ENCODE data around the gene PCTP. TPM values are rescaled to one million over a fixed set of nuclear protein-coding genes. Genes with fewer than 3 reads are reported as not detected.

The PCTP gene
- total RNA-seq, 1 experiment from 2014 or later: 11.3 TPM

- no peaks in the 10 kb centered on the region for H3K36me3 ChIP-seq
- H3K27me3 ChIP-seq: peaks cover 16% of the 10 kb centered on the region
- H3K9me3 ChIP-seq: no peaks in the 10 kb centered on the region
- no peak overlapping the region for H3K4me3 ChIP-seq
- no peak for DNase-seq
Measured at GRCh38 chr17:55722016-55722736, 28.7 kb upstream of the PCTP start.

GRCh38 chr17:55722742-55723487 is 27.9 kb upstream of the PCTP start, which contains the start of gene TMEM100:
Gene TMEM100 (minus strand): TSS chr17:55722864. CDS start chr17:55721070, 1,794 bp downstream.
- H3K27me3 ChIP-seq: peaks cover 16% of the 10 kb centered on the region
- H3K36me3 ChIP-seq: no peaks in the 10 kb centered on the region
- DNase-seq: peak; percentile 39
- no peaks in the 10 kb centered on the region for H3K9me3 ChIP-seq
- peak within 1 kb of the TSS; percentile 5; the same call in 1 of the 2 replicates for H3K4me3 ChIP-seq

- DNase-seq: no peak
- no peak overlapping the region for H3K4me3 ChIP-seq
- H3K9me3 ChIP-seq: no peaks in the 10 kb centered on the region
- H3K36me3 ChIP-seq: no peaks in the 10 kb centered on the region
- peaks cover 14% of the 10 kb centered on the region for H3K27me3 ChIP-seq
Measured at GRCh38 chr17:55723488-55723848, 27.4 kb upstream of the PCTP start.

GRCh38 chr17:55726440-55726839 is 24.4 kb upstream of the PCTP start:
- DNase-seq: peak; percentile 81
- H3K4me3 ChIP-seq: no peak overlapping the region
- peaks cover 5% of the 10 kb centered on the region for H3K27me3 ChIP-seq
- no peaks in the 10 kb centered on the region for H3K9me3 ChIP-seq
- no peaks in the 10 kb centered on the region for H3K36me3 ChIP-seq

GRCh38 chr17:55727275-55727674 is 23.6 kb upstream of the PCTP start:
- H3K36me3 ChIP-seq: no peaks in the 10 kb centered on the region
- DNase-seq: no peak
- no peaks in the 10 kb centered on the region for H3K9me3 ChIP-seq
- peaks cover 5% of the 10 kb centered on the region; the same call in 1 of the 2 replicates for H3K27me3 ChIP-seq
- no peak overlapping the region for H3K4me3 ChIP-seq

- DNase-seq: no peak
- Histone ChIP-seq H3K4me3 (no peak overlapping the region), H3K27me3 (peaks cover 3% of the 10 kb centered on the region; the same call in 1 of the 2 replicates), H3K36me3 (no peaks in the 10 kb centered on the region), H3K9me3 (no peaks in the 10 kb centered on the region)
Measured at GRCh38 chr17:55727920-55728319, 22.9 kb upstream of the PCTP start.

GRCh38 chr17:55728361-55728760 is 22.5 kb upstream of the PCTP start:
- Histone ChIP-seq H3K27me3 (peaks cover 3% of the 10 kb centered on the region; the same call in 1 of the 2 replicates), H3K9me3 (no peaks in the 10 kb centered on the region), H3K4me3 (no peak overlapping the region), H3K36me3 (no peaks in the 10 kb centered on the region)
- no peak for DNase-seq

GRCh38 chr17:55728833-55729232 is 22.0 kb upstream of the PCTP start:
- no peak for DNase-seq
- Histone ChIP-seq H3K9me3 (no peaks in the 10 kb centered on the region), H3K4me3 (no peak overlapping the region), H3K27me3 (no peaks in the 10 kb centered on the region; the same call in 1 of the 2 replicates), H3K36me3 (no peaks in the 10 kb centered on the region)

- Histone ChIP-seq H3K27me3 (no peaks in the 10 kb centered on the region; the same call in 1 of the 2 replicates), H3K9me3 (no peaks in the 10 kb centered on the region)
Measured at GRCh38 chr17:55729484-55729883, 21.4 kb upstream of the PCTP start.

GRCh38 chr17:55730380-55730779 is 20.5 kb upstream of the PCTP start:
- Histone ChIP-seq H3K4me3 (no peak overlapping the region), H3K9me3 (no peaks in the 10 kb centered on the region), H3K36me3 (no peaks in the 10 kb centered on the region), H3K27me3 (no peaks in the 10 kb centered on the region; the same call in 1 of the 2 replicates)
- DNase-seq: no peak

More at GRCh38 chr17:55729484-55729883, 21.4 kb upstream of the PCTP start:
- DNase-seq: no peak
- Histone ChIP-seq H3K36me3 (no peaks in the 10 kb centered on the region), H3K4me3 (no peak overlapping the region)

- Histone ChIP-seq H3K9me3 (no peaks in the 10 kb centered on the region), H3K4me3 (no peak overlapping the region), H3K36me3 (no peaks in the 10 kb centered on the region), H3K27me3 (no peaks in the 10 kb centered on the region; the same call in 1 of the 2 replicates)
- DNase-seq: no peak
Measured at GRCh38 chr17:55730808-55731207, 20.0 kb upstream of the PCTP start.

- DNase-seq: no peak
- Histone ChIP-seq H3K4me3 (no peak overlapping the region), H3K27me3 (no peaks in the 10 kb centered on the region; the same call in 1 of the 2 replicates), H3K9me3 (no peaks in the 10 kb centered on the region), H3K36me3 (no peaks in the 10 kb centered on the region)
Measured at GRCh38 chr17:55731586-55732250, 19.1 kb upstream of the PCTP start.

- DNase-seq: no peak
Measured at GRCh38 chr17:55734128-55734781, 16.6 kb upstream of the PCTP start.

GRCh38 chr17:55735731-55736405 is 15.0 kb upstream of the PCTP start:
- Histone ChIP-seq H3K27me3 (no peaks in the 10 kb centered on the region; the same call in 1 of the 2 replicates), H3K4me3 (no peak overlapping the region), H3K36me3 (no peaks in the 10 kb centered on the region), H3K9me3 (no peaks in the 10 kb centered on the region)
- DNase-seq: peak; percentile 17

More at GRCh38 chr17:55734128-55734781, 16.6 kb upstream of the PCTP start:
- Histone ChIP-seq H3K27me3 (no peaks in the 10 kb centered on the region; the same call in 1 of the 2 replicates), H3K9me3 (no peaks in the 10 kb centered on the region), H3K36me3 (no peaks in the 10 kb centered on the region), H3K4me3 (no peak overlapping the region)

- Histone ChIP-seq H3K27me3 (no peaks in the 10 kb centered on the region), H3K4me3 (no peak overlapping the region), H3K9me3 (no peaks in the 10 kb centered on the region), H3K36me3 (no peaks in the 10 kb centered on the region)
- no peak for DNase-seq
Measured at GRCh38 chr17:55737976-55738501, 12.8 kb upstream of the PCTP start.
